Measurements from ENCODE around the gene SMG9.
A peak's percentile ranks its signal among the peaks of the same experiment; 100 is the strongest.

Gene SMG9

DNA sequence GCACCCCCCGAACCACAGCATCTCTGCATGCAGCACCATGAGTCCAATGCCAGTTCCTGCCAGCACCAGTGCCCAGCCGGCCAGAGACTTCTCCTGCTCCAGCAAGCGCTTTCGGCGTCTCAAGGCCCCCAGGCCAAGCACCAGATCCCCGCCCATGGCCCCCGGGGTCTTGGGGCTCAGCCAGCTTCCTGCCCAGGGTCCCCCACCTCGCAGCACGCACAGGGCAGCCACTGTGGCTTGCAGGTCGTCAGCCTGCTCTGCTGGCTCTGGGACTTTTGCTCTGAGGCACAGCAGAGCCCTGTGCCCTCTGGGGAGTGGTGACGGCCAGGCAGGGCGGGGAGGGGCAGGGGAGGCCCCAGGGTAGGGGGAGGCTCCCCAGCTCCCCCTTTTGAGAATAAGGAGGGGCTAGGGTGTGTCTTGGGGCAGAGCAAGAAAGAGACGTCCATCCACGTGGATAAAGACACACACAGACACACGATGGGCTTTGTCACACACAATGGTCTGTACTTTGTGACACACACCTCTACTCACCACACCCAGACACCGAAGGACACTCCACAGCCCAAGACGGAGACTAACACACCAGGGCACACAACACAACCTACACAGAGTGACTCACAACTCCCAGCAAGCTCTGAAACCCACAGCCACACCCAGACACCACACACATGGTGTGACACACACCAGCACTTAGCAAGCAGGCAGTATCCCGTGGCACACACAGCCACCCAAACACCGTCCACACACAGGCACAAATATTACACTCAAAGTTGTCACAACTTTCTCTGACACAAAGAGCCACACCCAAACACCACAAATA is 26.2 kb upstream of the SMG9 start, which contains the start of gene KCNN4 (continued):
- TF ChIP-seq, protein P1, sequence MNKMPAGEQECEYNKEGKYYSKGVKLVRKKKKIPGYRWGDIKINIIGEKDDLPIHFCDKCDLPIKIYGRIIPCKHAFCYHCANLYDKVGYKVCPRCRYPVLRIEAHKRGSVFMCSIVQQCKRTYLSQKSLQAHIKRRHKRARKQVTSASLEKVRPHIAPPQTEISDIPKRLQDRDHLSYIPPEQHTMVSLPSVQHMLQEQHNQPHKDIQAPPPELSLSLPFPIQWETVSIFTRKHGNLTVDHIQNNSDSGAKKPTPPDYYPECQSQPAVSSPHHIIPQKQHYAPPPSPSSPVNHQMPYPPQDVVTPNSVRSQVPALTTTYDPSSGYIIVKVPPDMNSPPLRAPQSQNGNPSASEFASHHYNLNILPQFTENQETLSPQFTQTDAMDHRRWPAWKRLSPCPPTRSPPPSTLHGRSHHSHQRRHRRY (tag by site-specific recombination; IDR thresholded peaks at IDR 0.05), result peak; percentile 75; the same call in 1 of the 2 replicates
- TF ChIP-seq, protein P2, sequence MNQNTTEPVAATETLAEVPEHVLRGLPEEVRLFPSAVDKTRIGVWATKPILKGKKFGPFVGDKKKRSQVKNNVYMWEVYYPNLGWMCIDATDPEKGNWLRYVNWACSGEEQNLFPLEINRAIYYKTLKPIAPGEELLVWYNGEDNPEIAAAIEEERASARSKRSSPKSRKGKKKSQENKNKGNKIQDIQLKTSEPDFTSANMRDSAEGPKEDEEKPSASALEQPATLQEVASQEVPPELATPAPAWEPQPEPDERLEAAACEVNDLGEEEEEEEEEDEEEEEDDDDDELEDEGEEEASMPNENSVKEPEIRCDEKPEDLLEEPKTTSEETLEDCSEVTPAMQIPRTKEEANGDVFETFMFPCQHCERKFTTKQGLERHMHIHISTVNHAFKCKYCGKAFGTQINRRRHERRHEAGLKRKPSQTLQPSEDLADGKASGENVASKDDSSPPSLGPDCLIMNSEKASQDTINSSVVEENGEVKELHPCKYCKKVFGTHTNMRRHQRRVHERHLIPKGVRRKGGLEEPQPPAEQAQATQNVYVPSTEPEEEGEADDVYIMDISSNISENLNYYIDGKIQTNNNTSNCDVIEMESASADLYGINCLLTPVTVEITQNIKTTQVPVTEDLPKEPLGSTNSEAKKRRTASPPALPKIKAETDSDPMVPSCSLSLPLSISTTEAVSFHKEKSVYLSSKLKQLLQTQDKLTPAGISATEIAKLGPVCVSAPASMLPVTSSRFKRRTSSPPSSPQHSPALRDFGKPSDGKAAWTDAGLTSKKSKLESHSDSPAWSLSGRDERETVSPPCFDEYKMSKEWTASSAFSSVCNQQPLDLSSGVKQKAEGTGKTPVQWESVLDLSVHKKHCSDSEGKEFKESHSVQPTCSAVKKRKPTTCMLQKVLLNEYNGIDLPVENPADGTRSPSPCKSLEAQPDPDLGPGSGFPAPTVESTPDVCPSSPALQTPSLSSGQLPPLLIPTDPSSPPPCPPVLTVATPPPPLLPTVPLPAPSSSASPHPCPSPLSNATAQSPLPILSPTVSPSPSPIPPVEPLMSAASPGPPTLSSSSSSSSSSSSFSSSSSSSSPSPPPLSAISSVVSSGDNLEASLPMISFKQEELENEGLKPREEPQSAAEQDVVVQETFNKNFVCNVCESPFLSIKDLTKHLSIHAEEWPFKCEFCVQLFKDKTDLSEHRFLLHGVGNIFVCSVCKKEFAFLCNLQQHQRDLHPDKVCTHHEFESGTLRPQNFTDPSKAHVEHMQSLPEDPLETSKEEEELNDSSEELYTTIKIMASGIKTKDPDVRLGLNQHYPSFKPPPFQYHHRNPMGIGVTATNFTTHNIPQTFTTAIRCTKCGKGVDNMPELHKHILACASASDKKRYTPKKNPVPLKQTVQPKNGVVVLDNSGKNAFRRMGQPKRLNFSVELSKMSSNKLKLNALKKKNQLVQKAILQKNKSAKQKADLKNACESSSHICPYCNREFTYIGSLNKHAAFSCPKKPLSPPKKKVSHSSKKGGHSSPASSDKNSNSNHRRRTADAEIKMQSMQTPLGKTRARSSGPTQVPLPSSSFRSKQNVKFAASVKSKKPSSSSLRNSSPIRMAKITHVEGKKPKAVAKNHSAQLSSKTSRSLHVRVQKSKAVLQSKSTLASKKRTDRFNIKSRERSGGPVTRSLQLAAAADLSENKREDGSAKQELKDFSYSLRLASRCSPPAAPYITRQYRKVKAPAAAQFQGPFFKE (tag by site-specific recombination; IDR thresholded peaks at IDR 0.05; ENCODE audit: borderline replicate concordance), result no peak
- TF ChIP-seq OVOL3 (tag by site-specific recombination; IDR thresholded peaks at IDR 0.05) (no peak), ZNF544 (tag by site-specific recombination; IDR thresholded peaks at IDR 0.05) (no peak), SCRT2 (tag by site-specific recombination; IDR thresholded peaks at IDR 0.05) (no peak), KLF9 (tag by site-specific recombination; IDR thresholded peaks at IDR 0.05; ENCODE audit: low read depth) (no peak), MYNN (tag by site-specific recombination; IDR thresholded peaks at IDR 0.05; ENCODE audit: borderline replicate concordance) (no peak), ZNF433 (tag by site-specific recombination; IDR thresholded peaks at IDR 0.05; ENCODE audit: low read depth) (no peak), ZNF548 (tag by site-specific recombination; IDR thresholded peaks at IDR 0.05) (no peak; the same call in 1 of the 2 replicates), ZNF658 (tag by site-specific recombination; IDR thresholded peaks at IDR 0.05) (no peak), ZNF133 (tag by site-specific recombination; IDR thresholded peaks at IDR 0.05) (0 out of 2 replicates have a peak, but pooled peaks have one; percentile 18), SP7 (tag by site-specific recombination; IDR thresholded peaks at IDR 0.05) (0 out of 2 replicates have a peak, but pooled peaks have one; percentile 31), SP3 (tag by site-specific recombination; IDR thresholded peaks at IDR 0.05) (peak; percentile 41), ZBTB20 (tag by site-specific recombination; IDR thresholded peaks at IDR 0.05) (no peak; the same call in 1 of the 2 replicates), ZNF596 (tag by site-specific recombination; IDR thresholded peaks at IDR 0.05) (no peak), ZNF175 (tag by site-specific recombination; IDR thresholded peaks at IDR 0.05) (no peak), BCL11B (tag by site-specific recombination; IDR thresholded peaks at IDR 0.05; ENCODE audit: low read depth) (no peak), ZBTB48 (tag by site-specific recombination; IDR thresholded peaks at IDR 0.05) (no peak), ZFHX2 (tag by site-specific recombination; conservative IDR thresholded peaks at IDR 0.05) (peak; percentile 81)
- TF ChIP-seq, protein P3, sequence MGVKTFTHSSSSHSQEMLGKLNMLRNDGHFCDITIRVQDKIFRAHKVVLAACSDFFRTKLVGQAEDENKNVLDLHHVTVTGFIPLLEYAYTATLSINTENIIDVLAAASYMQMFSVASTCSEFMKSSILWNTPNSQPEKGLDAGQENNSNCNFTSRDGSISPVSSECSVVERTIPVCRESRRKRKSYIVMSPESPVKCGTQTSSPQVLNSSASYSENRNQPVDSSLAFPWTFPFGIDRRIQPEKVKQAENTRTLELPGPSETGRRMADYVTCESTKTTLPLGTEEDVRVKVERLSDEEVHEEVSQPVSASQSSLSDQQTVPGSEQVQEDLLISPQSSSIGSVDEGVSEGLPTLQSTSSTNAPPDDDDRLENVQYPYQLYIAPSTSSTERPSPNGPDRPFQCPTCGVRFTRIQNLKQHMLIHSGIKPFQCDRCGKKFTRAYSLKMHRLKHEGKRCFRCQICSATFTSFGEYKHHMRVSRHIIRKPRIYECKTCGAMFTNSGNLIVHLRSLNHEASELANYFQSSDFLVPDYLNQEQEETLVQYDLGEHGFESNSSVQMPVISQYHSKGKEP (tag by site-specific recombination; IDR thresholded peaks at IDR 0.05), result no peak
- TF ChIP-seq, protein P4, sequence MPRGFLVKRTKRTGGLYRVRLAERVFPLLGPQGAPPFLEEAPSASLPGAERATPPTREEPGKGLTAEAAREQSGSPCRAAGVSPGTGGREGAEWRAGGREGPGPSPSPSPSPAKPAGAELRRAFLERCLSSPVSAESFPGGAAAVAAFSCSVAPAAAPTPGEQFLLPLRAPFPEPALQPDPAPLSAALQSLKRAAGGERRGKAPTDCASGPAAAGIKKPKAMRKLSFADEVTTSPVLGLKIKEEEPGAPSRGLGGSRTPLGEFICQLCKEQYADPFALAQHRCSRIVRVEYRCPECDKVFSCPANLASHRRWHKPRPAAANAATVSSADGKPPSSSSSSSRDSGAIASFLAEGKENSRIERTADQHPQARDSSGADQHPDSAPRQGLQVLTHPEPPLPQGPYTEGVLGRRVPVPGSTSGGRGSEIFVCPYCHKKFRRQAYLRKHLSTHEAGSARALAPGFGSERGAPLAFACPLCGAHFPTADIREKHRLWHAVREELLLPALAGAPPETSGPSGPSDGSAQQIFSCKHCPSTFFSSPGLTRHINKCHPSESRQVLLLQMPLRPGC (tag by site-specific recombination; IDR thresholded peaks at IDR 0.05), result no peak
- TF ChIP-seq, protein P5, sequence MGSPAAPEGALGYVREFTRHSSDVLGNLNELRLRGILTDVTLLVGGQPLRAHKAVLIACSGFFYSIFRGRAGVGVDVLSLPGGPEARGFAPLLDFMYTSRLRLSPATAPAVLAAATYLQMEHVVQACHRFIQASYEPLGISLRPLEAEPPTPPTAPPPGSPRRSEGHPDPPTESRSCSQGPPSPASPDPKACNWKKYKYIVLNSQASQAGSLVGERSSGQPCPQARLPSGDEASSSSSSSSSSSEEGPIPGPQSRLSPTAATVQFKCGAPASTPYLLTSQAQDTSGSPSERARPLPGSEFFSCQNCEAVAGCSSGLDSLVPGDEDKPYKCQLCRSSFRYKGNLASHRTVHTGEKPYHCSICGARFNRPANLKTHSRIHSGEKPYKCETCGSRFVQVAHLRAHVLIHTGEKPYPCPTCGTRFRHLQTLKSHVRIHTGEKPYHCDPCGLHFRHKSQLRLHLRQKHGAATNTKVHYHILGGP (tag by site-specific recombination; IDR thresholded peaks at IDR 0.05), result no peak
- TF ChIP-seq, protein P6, sequence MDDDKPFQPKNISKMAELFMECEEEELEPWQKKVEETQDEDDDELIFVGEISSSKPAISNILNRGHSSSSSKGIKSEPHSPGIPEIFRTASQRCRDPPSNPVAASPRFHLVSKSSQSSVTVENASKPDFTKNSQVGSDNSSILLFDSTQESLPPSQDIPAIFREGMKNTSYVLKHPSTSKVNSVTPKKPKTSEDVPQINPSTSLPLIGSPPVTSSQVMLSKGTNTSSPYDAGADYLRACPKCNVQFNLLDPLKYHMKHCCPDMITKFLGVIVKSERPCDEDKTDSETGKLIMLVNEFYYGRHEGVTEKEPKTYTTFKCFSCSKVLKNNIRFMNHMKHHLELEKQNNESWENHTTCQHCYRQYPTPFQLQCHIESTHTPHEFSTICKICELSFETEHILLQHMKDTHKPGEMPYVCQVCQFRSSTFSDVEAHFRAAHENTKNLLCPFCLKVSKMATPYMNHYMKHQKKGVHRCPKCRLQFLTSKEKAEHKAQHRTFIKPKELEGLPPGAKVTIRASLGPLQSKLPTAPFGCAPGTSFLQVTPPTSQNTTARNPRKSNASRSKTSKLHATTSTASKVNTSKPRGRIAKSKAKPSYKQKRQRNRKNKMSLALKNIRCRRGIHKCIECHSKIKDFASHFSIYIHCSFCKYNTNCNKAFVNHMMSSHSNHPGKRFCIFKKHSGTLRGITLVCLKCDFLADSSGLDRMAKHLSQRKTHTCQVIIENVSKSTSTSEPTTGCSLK (tag by site-specific recombination; IDR thresholded peaks at IDR 0.05), result peak; percentile 83; the same call in 1 of the 2 replicates
